HG02852 (cell line): ENCODE results near the gene FTO.

Experiments used
- ATAC-seq: cut with Tn5 transposase; IDR thresholded peaks from one replicate; pipeline ENCODE4 v1.9.1; 2021; ENCODE audit warnings: mild to moderate bottlenecking, moderate library complexity; ENCODE audit not compliant: unreplicated experiment

FTO gene

DNA sequence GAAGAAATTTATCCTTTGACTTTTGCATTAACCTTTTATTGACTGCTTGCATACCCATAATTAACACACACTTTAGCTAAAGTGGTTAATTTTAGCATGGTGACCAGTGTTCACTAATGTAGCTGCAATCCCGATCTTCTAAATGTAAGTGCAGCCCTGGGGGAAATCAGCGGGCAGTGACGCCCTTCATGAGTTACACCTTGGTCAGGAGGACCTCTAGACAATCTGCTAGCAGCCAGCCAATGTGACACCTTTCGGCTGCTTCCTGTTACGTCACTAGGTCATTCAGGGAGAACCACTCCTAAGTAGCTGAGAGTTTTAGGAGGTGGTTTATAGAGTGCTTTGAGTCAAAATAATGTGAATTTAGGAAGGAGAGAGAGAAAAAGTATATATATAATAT lies 402.1 kb downstream of the FTO start:
- ATAC-seq, result no peak

DNA sequence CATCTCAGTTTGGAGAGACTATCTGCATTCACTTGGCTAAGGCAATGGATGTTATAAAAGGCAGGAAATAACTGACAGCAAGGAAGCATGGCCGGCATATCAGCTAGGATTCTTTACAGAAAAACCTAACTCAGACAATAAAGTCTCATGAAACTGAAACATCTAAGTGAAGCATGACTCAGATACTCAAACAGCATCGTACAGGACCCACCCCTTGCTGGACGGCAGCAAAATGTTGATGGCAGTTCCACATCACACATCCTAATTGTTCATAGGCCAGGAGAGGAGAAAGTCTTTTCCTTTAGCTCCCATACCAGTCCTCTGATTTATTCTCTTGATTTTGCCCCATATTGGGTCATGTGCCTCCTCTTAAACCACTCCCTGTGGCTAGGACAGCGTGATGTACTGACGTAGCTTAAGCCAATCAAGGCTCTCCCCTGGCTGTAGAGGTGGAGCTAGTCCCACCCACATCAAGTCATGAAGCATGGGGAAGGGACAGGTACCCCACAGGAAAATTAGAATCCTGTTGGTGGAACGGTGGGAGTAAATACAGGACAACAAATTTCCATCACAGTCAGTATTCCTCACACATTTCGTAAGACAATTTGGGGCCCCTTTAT lies 403.7 kb downstream of the FTO start:
- no peak for ATAC-seq

- no peak for ATAC-seq
Observed at GRCh38 chr16:54110016-54110981, 406.3 kb downstream of the FTO start.

DNA sequence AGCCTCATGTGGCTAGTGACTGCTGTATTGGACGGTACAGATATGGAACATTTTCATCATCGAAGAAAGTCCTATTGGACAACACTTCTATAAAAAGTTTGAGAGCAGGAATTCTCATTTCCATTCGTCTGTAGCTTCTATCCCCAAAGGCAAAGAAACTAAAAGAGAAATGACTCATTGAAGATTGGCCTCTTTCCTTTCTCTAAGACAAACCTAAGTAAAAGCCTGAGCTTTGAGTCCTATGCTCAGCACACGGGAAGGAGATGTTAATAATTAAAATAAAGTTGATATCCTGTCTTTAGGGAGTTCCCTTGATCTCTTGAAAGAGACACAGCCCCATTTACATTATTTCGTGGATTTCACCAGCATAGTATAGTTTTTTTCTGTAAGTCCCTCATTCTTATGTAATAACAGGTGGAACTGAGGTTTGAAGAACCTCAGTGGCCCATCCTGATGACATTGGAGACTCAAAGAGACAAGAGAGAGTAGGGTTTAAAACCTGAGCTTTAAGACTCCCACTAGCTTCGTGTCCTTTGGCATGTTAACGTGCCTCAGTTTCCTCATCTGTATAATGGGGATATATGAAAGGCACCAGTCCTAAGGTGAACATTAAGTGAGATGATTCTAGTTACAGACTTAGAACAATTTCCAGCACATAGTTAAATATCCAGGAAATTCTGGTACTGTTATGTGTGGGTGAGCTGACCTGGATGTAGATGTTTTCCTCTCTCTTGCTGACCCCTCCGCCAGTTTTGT lies 408.7 kb downstream of the FTO start:
- no peak for ATAC-seq

DNA sequence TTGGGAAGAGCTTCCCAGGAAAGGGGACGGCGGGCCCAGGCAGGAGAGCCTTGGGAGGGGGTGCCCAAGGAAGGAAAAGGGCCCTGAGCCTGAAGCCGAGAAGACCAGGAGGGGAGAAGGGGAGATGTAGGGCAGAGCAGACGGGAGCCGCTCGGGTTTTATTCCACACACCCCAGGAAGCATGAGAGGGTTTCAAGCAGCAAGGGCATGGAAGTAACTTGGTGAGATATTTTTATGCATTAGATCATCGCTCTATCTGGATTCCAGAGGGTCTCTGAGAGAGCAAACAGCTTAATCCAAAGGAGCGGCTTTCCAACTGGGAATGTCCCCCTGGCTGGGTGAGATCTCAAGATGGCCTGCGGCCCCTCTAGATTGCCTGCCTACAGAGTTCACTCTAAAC lies 411.6 kb downstream of the FTO start:
- ATAC-seq, result no peak

DNA sequence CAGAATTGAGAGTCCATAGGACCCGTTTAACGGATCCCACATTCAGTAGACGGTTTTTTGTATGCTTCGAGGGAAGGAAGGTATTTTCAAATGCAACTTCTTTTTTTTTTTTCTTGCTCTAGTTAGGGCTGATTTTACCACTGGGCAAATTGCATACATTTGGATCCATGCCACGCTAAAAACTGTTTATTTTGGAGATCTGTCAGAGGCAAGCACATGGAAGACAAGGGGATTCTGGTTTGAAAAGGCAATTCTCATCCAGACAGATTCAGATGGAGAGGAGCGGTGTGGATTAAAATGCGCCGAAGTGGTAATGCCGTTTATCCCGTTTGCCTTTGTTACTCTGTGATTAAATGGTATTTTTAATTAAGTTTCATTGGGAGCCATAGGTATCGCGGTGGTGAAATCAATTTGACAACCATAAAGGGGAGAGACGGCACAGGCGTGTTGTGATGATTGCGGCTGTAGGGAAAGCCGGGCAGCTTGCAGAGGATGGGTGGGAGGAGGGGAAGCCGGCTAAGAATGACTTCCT lies 412.2 kb downstream of the FTO start:
- no peak for ATAC-seq

DNA sequence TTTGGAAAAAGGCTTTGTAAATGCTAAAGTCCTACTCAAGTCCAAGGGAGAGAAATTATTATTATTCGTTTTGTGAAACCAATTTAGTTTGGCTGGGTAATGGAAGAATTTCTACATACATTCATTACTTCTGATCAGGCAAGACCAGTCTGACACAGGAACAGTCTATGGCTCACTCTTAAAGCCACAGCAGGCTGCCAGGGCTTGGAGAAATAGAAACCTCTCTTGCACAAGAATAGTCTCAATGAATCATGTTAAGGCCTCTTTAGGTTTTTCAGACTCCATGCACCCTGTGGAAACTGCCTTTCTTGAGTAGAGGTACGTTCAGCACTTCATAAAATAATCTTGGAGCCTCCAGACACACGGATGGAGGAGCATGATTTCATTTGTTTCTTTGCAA lies 414.9 kb downstream of the FTO start:
- ATAC-seq, result no peak

GRCh38 chr16:54120846-54121480 lies 417.0 kb downstream of the FTO start:
- no peak for ATAC-seq

DNA sequence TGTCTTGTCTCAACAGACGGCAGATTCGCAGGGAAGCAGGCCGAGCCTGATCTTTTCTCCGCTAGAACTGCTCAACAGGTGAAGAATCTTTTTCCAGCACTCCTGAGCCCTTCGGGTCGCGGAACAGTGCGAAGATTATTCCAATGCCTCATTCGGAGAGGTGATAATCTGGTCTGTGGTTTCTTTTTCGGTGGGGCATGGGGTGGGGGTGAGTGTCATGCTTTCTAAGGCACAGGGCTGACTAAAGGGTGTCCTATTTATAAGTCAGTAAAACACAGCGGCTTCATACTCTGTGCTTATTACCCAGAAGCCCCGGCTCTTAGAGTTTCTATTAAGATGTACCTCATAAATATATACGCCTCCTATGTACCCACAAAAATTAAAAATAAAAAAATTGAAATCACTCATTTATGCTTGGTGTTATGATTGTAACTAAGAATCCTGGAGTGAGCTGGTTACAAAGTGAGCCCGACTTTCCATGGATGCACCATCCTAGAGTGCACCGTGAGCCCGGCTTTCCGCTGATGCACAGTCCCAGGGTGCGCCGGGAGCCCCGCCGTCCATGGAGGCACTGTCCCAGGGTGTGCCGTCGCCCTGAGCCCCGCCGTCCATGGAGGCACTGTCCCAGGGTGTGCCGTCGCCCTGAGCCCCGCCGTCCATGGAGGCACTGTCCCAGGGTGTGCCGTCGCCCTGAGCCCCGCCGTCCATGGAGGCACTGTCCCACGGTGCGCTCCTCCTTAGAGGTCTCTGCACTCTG lies 417.8 kb downstream of the FTO start:
- ATAC-seq, result no peak

DNA sequence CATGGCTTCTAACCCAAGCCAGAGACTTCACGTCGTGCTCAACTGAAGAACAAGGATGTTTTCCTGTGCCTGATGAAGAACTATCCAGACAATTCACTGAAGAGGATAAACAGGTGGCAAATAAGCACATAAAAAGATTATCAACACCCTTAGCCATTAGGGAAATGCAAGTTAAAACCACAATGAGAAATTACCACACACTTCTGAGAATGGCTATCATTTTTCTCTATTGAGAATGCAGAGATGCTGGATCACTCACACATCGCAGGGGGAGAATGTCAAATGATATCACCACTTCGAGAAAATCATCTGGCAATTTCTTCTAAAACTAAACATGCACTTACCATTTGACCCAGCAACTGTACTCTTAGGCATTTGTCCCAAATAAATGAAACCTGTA lies 419.8 kb downstream of the FTO start:
- ATAC-seq, result no peak

DNA sequence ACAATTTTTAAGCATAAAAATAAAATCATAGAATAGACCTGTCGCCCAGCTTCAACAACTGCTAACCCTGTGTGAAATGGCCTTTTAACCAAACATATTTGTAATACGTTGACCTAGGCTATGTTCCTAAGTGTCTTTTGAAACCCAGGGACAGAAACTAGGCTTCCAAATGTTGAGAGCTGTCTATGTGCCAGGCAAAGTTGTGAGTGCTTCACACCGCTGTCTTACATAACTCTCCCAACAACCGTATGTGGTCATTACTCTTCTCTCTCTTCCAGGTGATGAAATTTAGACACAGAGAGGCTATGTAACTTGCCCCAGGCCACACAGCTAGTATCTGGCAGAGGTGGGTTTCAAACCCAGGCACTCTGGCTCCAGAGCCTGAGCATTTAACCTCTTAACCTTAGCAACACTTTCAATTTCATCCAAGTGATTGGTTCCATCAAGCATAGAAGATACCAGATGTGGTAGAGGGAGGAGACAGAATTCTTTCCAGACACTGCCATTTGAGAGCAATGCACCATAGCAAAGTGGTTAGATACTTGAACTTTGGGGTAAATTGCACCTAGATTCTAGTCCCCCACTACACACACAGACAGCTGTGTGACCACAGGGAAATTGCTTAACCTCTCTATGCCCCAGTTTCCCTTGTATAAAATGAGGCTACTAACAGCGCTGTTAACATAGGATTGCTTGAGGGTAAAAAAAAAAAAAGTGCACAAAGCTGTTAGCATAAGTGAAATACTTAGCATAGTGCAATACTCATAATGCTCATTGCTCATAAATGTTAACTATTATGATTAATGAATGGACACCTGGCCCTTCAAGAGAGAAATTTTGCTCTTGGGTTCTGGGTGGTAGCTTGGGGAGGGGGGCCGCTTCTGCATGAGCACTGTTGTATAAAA lies 422.0 kb downstream of the FTO start:
- ATAC-seq, result no peak

DNA sequence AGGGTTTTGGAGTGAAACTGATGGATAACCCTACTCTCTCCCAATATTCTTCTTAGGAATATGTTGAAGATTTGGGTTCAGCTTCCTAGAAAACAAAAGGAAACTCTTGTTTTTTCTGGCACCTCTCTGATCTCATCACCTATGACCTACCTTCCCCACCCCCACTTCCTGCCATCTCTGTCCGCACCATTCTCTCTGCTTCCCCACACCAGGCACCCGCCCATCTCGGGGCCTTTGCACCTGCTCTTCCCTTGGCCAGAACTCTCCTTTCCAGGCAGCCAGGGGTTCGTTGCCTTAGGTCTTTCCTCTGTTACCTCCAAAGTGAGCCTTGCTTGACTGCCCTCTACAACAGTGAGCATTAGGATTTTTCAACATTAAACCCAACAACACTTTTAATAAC lies 423.0 kb downstream of the FTO start:
- no peak for ATAC-seq

GRCh38 chr16:54128629-54129234 lies 424.8 kb downstream of the FTO start:
- no peak for ATAC-seq

DNA sequence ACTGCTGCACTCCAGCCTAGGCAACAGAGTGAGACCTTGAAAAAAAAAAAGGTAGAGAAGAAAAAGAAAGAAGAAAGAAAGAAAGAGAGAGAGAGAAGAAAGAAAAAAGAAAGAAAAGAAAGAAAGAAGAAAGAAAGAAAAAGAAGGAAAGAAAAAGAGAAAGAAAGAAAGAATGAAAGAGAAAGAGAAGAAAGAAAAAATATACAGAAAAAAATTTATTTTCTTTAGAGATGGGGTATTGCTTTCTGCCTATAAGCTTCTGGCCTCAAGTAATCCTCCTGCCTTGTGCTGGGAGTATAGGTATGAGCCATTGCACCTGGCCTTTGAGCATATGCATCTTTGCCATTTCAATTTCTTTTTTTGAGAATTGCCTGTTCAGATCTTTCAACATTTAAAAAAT lies 425.9 kb downstream of the FTO start:
- ATAC-seq, result no peak

- ATAC-seq, result no peak
Observed at GRCh38 chr16:54135361-54136275, 431.7 kb downstream of the FTO start.

- no peak for ATAC-seq
Observed at GRCh38 chr16:54136276-54136625, 432.3 kb downstream of the FTO start.

DNA sequence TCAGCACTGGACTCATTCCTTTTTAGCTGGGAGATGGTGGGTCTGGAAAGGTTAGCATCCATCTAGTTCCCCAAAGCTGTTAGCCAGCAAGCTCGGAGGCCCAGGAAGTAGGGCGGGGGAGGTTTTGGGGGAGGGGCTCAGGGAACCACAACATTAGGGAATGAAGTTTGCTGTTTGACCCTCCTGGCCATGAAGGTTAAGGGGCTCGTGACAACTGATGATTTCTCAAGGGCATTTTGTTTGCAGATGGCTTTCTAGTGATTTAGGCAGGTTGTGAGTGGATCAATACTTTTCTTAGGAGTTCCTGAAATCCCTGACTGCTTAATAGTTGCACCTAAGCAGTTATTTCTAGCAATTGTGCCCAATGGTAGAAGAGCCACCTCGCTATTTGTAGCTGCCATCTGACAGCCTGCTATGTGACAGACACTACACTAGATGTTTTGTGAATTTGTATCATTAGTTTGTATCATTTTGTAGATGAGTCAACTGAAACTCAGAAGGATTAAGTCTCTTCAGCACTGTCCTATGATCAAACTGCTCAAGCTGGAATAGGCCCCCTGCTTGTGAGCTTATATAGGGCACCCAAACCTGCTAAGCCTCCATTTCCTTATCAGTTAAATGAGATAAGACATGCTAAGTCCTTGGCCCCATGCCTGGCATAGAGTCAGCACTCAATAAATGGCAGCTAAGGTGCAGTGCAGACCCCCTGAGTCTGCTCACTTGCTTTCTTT lies 436.3 kb downstream of the FTO start:
- no peak for ATAC-seq
